H9 (cell line): Measurements from ENCODE around the gene GPR15LG. TPM values are rescaled to one million over a fixed set of nuclear protein-coding genes. Genes with fewer than 3 reads are reported as not detected.

Experiments
- DNase-seq: peaks from one replicate; pipeline ENCODE4 v3.0.0-alpha.2; 2017
- H2AFZ ChIP-seq: one replicate; pipeline ENCODE4 v1.6.1; 2013; ENCODE audit warnings: mild to moderate bottlenecking, low read length, control low read depth, moderate library complexity
- H2AK5ac ChIP-seq: 2 replicates; pipeline ENCODE4 v1.6.1; 2013; ENCODE audit warnings: low read length, control low read depth, mixed read lengths; ENCODE audit not compliant: insufficient read length
- H2BK120ac ChIP-seq: one replicate; pipeline ENCODE4 v1.6.1; 2013; ENCODE audit warnings: low read depth, mild to moderate bottlenecking, low read length, control low read depth, inconsistent platforms; ENCODE audit not compliant: poor library complexity, severe bottlenecking
- H2BK12ac ChIP-seq: 2 replicates; pipeline ENCODE4 v1.6.1; 2013; ENCODE audit warnings: low read length, control low read depth, mixed read lengths, low read depth; ENCODE audit not compliant: insufficient read length
- H2BK15ac ChIP-seq: 2 replicates; pipeline ENCODE4 v1.6.1; 2013; ENCODE audit warnings: low read depth, low read length, control low read depth
- H2BK20ac ChIP-seq: one replicate; pipeline ENCODE4 v1.6.1; 2013; ENCODE audit warnings: low read depth, mild to moderate bottlenecking, low read length, control low read depth, inconsistent platforms; ENCODE audit not compliant: poor library complexity, severe bottlenecking
- H2BK5ac ChIP-seq: 2 replicates; pipeline ENCODE4 v1.6.1; 2013; ENCODE audit warnings: low read length, control low read depth, mixed read lengths; ENCODE audit not compliant: insufficient read length
- H3K14ac ChIP-seq: 2 replicates; pipeline ENCODE4 v1.6.1; 2013; ENCODE audit warnings: low read length, control low read depth; ENCODE audit not compliant: insufficient read depth
- H3K18ac ChIP-seq: 2 replicates; pipeline ENCODE4 v1.6.1; 2013; ENCODE audit warnings: low read depth, mild to moderate bottlenecking, mixed read lengths, low read length, control low read depth; ENCODE audit not compliant: insufficient read length
- H3K23ac ChIP-seq: 2 replicates; pipeline ENCODE4 v1.6.1; 2013; ENCODE audit warnings: low read length, control low read depth, mixed read lengths, low read depth; ENCODE audit not compliant: insufficient read length
- H3K23me2 ChIP-seq: 2 replicates; pipeline ENCODE4 v1.6.1; 2013; ENCODE audit warnings: low read depth, mild to moderate bottlenecking, mixed read lengths, low read length, control low read depth; ENCODE audit not compliant: insufficient read length, poor library complexity, severe bottlenecking
- H3K27ac ChIP-seq: 2 replicates; pipeline ENCODE4 v1.5.1; 2013; ENCODE audit warnings: low read length, control low read depth, mixed read lengths, low read depth; ENCODE audit not compliant: insufficient read length
- H3K27me3 ChIP-seq: 2 replicates; pipeline ENCODE4 v1.6.1; 2013; ENCODE audit warnings: low read length, control low read depth, inconsistent platforms; ENCODE audit not compliant: insufficient read depth
- H3K4ac ChIP-seq: 2 replicates; pipeline ENCODE4 v1.6.1; 2013; ENCODE audit warnings: low read depth, mild to moderate bottlenecking, control low read depth, inconsistent platforms, low read length, moderate library complexity
- H3K4me1 ChIP-seq: 2 replicates; pipeline ENCODE4 v1.6.1; 2013; ENCODE audit warnings: low read length, control low read depth, inconsistent platforms; ENCODE audit not compliant: insufficient read depth
- H3K4me2 ChIP-seq: 2 replicates; pipeline ENCODE4 v1.6.1; 2013; ENCODE audit warnings: low read length, control low read depth, mixed read lengths; ENCODE audit not compliant: insufficient read length, insufficient read depth
- H3K56ac ChIP-seq: 2 replicates; pipeline ENCODE4 v1.6.1; 2013; ENCODE audit warnings: low read depth, mild to moderate bottlenecking, mixed read lengths, low read length, control low read depth; ENCODE audit not compliant: insufficient read length
- H3K79me1 ChIP-seq: 2 replicates; pipeline ENCODE4 v1.6.1; 2013; ENCODE audit warnings: low read depth, mild to moderate bottlenecking, moderate library complexity, low read length, control low read depth, inconsistent platforms; ENCODE audit not compliant: insufficient read depth, poor library complexity, severe bottlenecking
- H3K79me2 ChIP-seq: 2 replicates; pipeline ENCODE4 v1.6.1; 2013; ENCODE audit warnings: low read length, control low read depth, inconsistent platforms; ENCODE audit not compliant: insufficient read depth
- H3K9ac ChIP-seq: 2 replicates; pipeline ENCODE4 v1.6.1; 2013; ENCODE audit warnings: low read length, control low read depth, mixed read lengths; ENCODE audit not compliant: insufficient read length; ENCODE audit errors: extremely low read depth
- H3K9me3 ChIP-seq: one replicate; pipeline ENCODE4 v1.6.1; 2013; ENCODE audit warnings: low read depth, low read length, inconsistent platforms; ENCODE audit not compliant: control insufficient read depth
- H3T11ph ChIP-seq: one replicate; pipeline ENCODE4 v1.6.1; 2013; ENCODE audit warnings: mild to moderate bottlenecking, low read length, control low read depth, inconsistent platforms
- H4K20me1 ChIP-seq: one replicate; pipeline ENCODE4 v1.6.1; 2013; ENCODE audit not compliant: control insufficient read depth, insufficient read length, insufficient read depth
- H4K5ac ChIP-seq: 2 replicates; pipeline ENCODE4 v1.6.1; 2013; ENCODE audit warnings: low read depth, mild to moderate bottlenecking, mixed read lengths, low read length, control low read depth; ENCODE audit not compliant: insufficient read length
- H4K8ac ChIP-seq: replicated peaks from 2 replicates; pipeline ENCODE4 v1.6.1; 2013; ENCODE audit warnings: low read length, control low read depth, mixed read lengths, low read depth; ENCODE audit not compliant: insufficient read length
- H4K91ac ChIP-seq: 2 replicates; pipeline ENCODE4 v1.6.1; 2013; ENCODE audit warnings: low read depth, mild to moderate bottlenecking, moderate library complexity, mixed read lengths, low read length, control low read depth; ENCODE audit not compliant: insufficient read length
- H3K27ac Mint-ChIP-seq, 3 experiments: 2 replicates in 2 of 3; 3 replicates in 1 of 3; pipeline ENCODE4 v1.8.0; 2020 to 2021; ENCODE audit warnings: mixed read lengths in 3 of 3, mild to moderate bottlenecking in 1 of 3, moderate library complexity in 1 of 3
- H3K27me3 Mint-ChIP-seq: 2 replicates; pipeline ENCODE4 v1.8.0; 2021; ENCODE audit warnings: low read depth, mild to moderate bottlenecking, moderate library complexity, mixed read lengths
- H3K36me3 Mint-ChIP-seq, 3 experiments: 2 replicates in 2 of 3; 3 replicates in 1 of 3; pipeline ENCODE4 v1.8.0; 2020 to 2021; ENCODE audit warnings: low read depth in 3 of 3, mixed read lengths in 3 of 3; ENCODE audit not compliant: insufficient read depth in 1 of 3
- H3K4me1 Mint-ChIP-seq, 2 experiments: 2 replicates each; pipeline ENCODE4 v1.8.0; 2020; ENCODE audit warnings: mixed read lengths in 2 of 2
- H3K4me3 Mint-ChIP-seq, 2 experiments: 2 replicates in 1 of 2; 3 replicates in 1 of 2; pipeline ENCODE4 v1.8.0; 2020 to 2021; ENCODE audit warnings: mild to moderate bottlenecking in 2 of 2, mixed read lengths in 2 of 2, moderate library complexity in 1 of 2
- H3K9me3 Mint-ChIP-seq, 2 experiments: 2 replicates in 1 of 2; 3 replicates in 1 of 2; pipeline ENCODE4 v1.8.0; 2020; ENCODE audit warnings: mild to moderate bottlenecking in 2 of 2, mixed read lengths in 2 of 2, moderate library complexity in 1 of 2
- CTCF ChIP-seq: fragments of 200-600 bp; sonication (generic); conservative IDR thresholded peaks from 3 replicates; pipeline ENCODE4 v1.8.0; 2021; ENCODE audit warnings: antibody characterized with exemption, mild to moderate bottlenecking
- WGBS: extraction: QIAGEN DNeasy Blood & Tissue Kit; methylation state at CpG from one replicate; pipeline ENCODE4 v1.1.7; 2013; ENCODE audit warnings: missing lambda C conversion rate, low lambda C conversion rate, mixed read lengths; ENCODE audit not compliant: insufficient read length; ENCODE audit errors: extremely low coverage; 5-methylcytosine and 5-hydroxymethylcytosine counted together
- total RNA-seq: library from RNA; stranded (reverse); gene quantifications from 2 replicates; pipeline ENCODE4 v1.2.1, GENCODE V29; 2021

GPR15LG gene
- total RNA-seq, 1 experiment from 2014 or later, result not detected

DNA sequence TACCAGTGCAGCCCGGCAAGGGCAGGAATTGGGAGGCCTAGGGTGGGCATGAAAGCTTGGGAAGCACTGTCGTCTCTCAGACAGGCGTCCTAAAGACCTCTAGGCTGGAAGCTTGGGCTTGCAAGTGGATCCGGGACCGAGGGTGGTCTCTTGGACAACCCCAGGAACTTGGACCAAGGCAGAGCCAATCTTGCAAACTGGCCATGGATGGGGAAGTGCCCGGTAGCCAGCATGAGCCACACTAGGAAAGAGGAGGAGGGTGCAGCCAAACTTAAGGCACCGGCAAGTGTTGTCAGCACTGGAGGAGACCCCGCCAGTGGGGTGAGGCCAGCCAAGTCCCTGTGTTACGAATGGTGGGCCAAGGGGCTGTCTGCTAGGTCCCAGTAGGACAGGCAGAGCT, 43.2 kb downstream of the GPR15LG start:
- no peak for DNase-seq
- Mint-ChIP-seq H3K27me3 (peaks cover 10% of the 10 kb centered on the region), H3K27ac (no peak overlapping the region), H3K4me1 (peaks cover 0 to 6% of the 10 kb centered on the region in 2 experiments; a peak in 3 of 4 replicates), H3K4me3 (no peak overlapping the region), H3K36me3 (no peaks in the 10 kb centered on the region; a peak in 1 of 7 replicates), H3K9me3 (no peaks in the 10 kb centered on the region)
- Histone ChIP-seq H3K23me2 (no peaks in the 10 kb centered on the region), H3K23ac (no peak overlapping the region), H2AFZ (no peak overlapping the region), H3K79me1 (no peaks in the 10 kb centered on the region), H4K20me1 (no peaks in the 10 kb centered on the region), H2BK5ac (no peak overlapping the region), H3K27ac (no peak overlapping the region), H3T11ph (no peak overlapping the region), H2BK20ac (no peak overlapping the region), H3K4me1 (no peaks in the 10 kb centered on the region), H3K4me2 (no peak overlapping the region), H2BK120ac (no peak overlapping the region), H4K8ac (no peak overlapping the region), H2BK12ac (no peak overlapping the region), H3K27me3 (no peaks in the 10 kb centered on the region), H3K9ac (no peak overlapping the region), H3K14ac (no peak overlapping the region), H2BK15ac (no peak overlapping the region), H4K91ac (no peak overlapping the region), H4K5ac (no peak overlapping the region), H2AK5ac (no peak overlapping the region), H3K9me3 (no peaks in the 10 kb centered on the region), H3K56ac (no peak overlapping the region), H3K79me2 (no peaks in the 10 kb centered on the region), H3K4ac (no peak overlapping the region), H3K18ac (no peak overlapping the region)
- TF ChIP-seq CTCF, result no peak
- no CpG with 5 or more reads among the region's 9 CpGs for WGBS
